Vagina (tissue), 2 donors: ENCODE measurements around the gene DYNLL2.

ENCODE experiments used
- CTCF ChIP-seq, 3 experiments: fragments of 450-650 bp in 2 of 3; fragments of 200-600 bp in 1 of 3; sonication (generic) in 1 of 3; IDR thresholded peaks; one replicate each; pipeline ENCODE4 v1.5.1; 2017 to 2019; ENCODE audit warnings: antibody characterized with exemption in 3 of 3, mild to moderate bottlenecking in 2 of 3, moderate library complexity in 2 of 3
- POLR2A ChIP-seq, 2 donors: fragments of 450-650 bp; IDR thresholded peaks; one replicate each; pipeline ENCODE4 v1.6.1; 2017; ENCODE audit warnings: antibody characterized with exemption in 2 of 2, mild to moderate bottlenecking in 2 of 2, moderate library complexity in 2 of 2
- POLR2AphosphoS5 ChIP-seq, 2 donors: sonication (generic); formaldehyde crosslinking; IDR thresholded peaks; one replicate each; pipeline ENCODE4 v1.9.0; 2017; ENCODE audit warnings: antibody characterized with exemption in 2 of 2, mild to moderate bottlenecking in 2 of 2, low read depth in 1 of 2; ENCODE audit not compliant: insufficient read depth in 1 of 2

GRCh38 chr17:58047376-58048150, 35.7 kb upstream of the DYNLL2 start:
- no peak for TF ChIP-seq CTCF (IDR thresholded peaks at IDR 0.05)
- TF ChIP-seq POLR2AphosphoS5 (IDR thresholded peaks at IDR 0.05; ENCODE audit: insufficient read depth in 1 of 2, low read depth in 1 of 2): no peak
- no peak for TF ChIP-seq POLR2A (IDR thresholded peaks at IDR 0.05)
